PC-3 (cell line): ENCODE measurements around the gene ALCAM. TPM values are rescaled to one million over a fixed set of nuclear protein-coding genes. Genes with fewer than 3 reads are reported as not detected.

Experiments
- ATAC-seq: fragments of 200-7000 bp; cut with Tn5 transposase; 2 replicates; pipeline ENCODE4 v1.9.1; 2020; ENCODE audit warnings: mild to moderate bottlenecking, moderate library complexity
- BruUV-seq: library from RNA; stranded (reverse); fragments of 400-500 nt; replicated peaks from 2 replicates; lab custom pipeline; 2021; lab: Mats Ljungman, UMichigan
- CTCF ChIA-PET: fragments of 300-600 bp; sonication (Branson Sonifier 250); formaldehyde crosslinking; loops from one replicate; lab custom pipeline; 2022; ENCODE audit warnings: antibody characterized with exemption; lab: Charles Lee
- POLR2A ChIA-PET: fragments of 300-600 bp; sonication (Branson Sonifier 250); formaldehyde crosslinking; loops from one replicate; lab custom pipeline; 2022; ENCODE audit warnings: antibody characterized with exemption; ENCODE audit not compliant: unreplicated experiment; lab: Charles Lee
- DNase-seq: peaks from one replicate; pipeline ENCODE4 v3.0.0-alpha.2; 2015
- H2AFZ ChIP-seq: fragments of 300-600 bp; sonication (generic); 2 replicates; pipeline ENCODE4 v1.6.0; 2016; ENCODE audit warnings: antibody characterized with exemption, low read length
- H3F3A ChIP-seq: fragments of 300-600 bp; sonication (generic); one replicate; pipeline ENCODE4 v1.6.0; 2017; ENCODE audit warnings: antibody characterized with exemption, low read length, control low read depth, mild to moderate bottlenecking; ENCODE audit not compliant: unreplicated experiment
- H3K27ac ChIP-seq: fragments of 300-600 bp; sonication (generic); 2 replicates; pipeline ENCODE4 v1.5.1; 2016; ENCODE audit warnings: mild to moderate bottlenecking, low read length
- H3K27me3 ChIP-seq: fragments of 300-600 bp; sonication (generic); 2 replicates; pipeline ENCODE4 v1.6.1; 2016; ENCODE audit warnings: low read length, mixed read lengths
- H3K36me3 ChIP-seq: fragments of 300-600 bp; sonication (generic); 2 replicates; pipeline ENCODE4 v1.6.1; 2016; ENCODE audit warnings: low read depth, mixed run types, low read length, mixed read lengths
- H3K4me1 ChIP-seq: fragments of 300-600 bp; sonication (generic); 2 replicates; pipeline ENCODE4 v1.5.1; 2016; ENCODE audit warnings: low read length; ENCODE audit not compliant: insufficient read depth
- H3K4me2 ChIP-seq: fragments of 300-600 bp; sonication (generic); 2 replicates; pipeline ENCODE4 v1.6.0; 2016; ENCODE audit warnings: low read length
- H3K4me3 ChIP-seq: fragments of 300-600 bp; sonication (generic); 2 replicates; pipeline ENCODE4 v1.5.1; 2016; ENCODE audit warnings: mild to moderate bottlenecking, low read length, mixed read lengths
- H3K79me2 ChIP-seq: fragments of 300-600 bp; sonication (generic); 2 replicates; pipeline ENCODE4 v1.6.1; 2017; ENCODE audit warnings: low read length, mixed read lengths
- H3K9ac ChIP-seq: fragments of 300-600 bp; sonication (generic); 2 replicates; pipeline ENCODE4 v1.6.0; 2016; ENCODE audit warnings: mild to moderate bottlenecking, low read length
- H3K9me2 ChIP-seq: fragments of 300-600 bp; sonication (generic); replicated peaks from 2 replicates; pipeline ENCODE4 v1.6.1; 2016; ENCODE audit warnings: mixed run types, low read length, mixed read lengths
- H3K9me3 ChIP-seq: fragments of 300-600 bp; sonication (generic); 2 replicates; pipeline ENCODE4 v1.6.1; 2016; ENCODE audit warnings: low read length, mixed read lengths
- H4K20me1 ChIP-seq: fragments of 300-600 bp; sonication (generic); 2 replicates; pipeline ENCODE4 v1.6.1; 2016; ENCODE audit warnings: low read length, mixed read lengths
- EZH2 ChIP-seq: fragments of 300-600 bp; sonication (generic); IDR thresholded peaks from one replicate; pipeline ENCODE4 v1.6.1; 2017; ENCODE audit warnings: antibody characterized with exemption, mild to moderate bottlenecking, low read length; ENCODE audit not compliant: unreplicated experiment
- EZH2phosphoT487 ChIP-seq: fragments of 300-600 bp; sonication (generic); IDR thresholded peaks from 2 replicates; pipeline ENCODE4 v1.6.1; 2018; ENCODE audit warnings: mild to moderate bottlenecking, antibody characterized with exemption, low read length, borderline replicate concordance
- intact Hi-C: fragments of 100-400 bp; cut with micrococcal nuclease; formaldehyde crosslinking; loops from 2 replicates; pipeline ENCODE4 v1.9.0; 2023
- total RNA-seq: library from RNA; depleted of rRNA; stranded (reverse); fragments of >200 nt; gene quantifications from 2 replicates; pipeline ENCODE4 v1.2.3, GENCODE V29; 2014
- TF ChIP-seq, protein P1 (sequence below): fragments of 300-600 bp; sonication (generic); conservative IDR thresholded peaks from 2 replicates; pipeline ENCODE4 v1.5.1; 2017; ENCODE audit warnings: antibody characterized with exemption, low read depth, mild to moderate bottlenecking, low read length

ALCAM gene
- total RNA-seq, 1 experiment from 2014 or later: 169 TPM

DNA sequence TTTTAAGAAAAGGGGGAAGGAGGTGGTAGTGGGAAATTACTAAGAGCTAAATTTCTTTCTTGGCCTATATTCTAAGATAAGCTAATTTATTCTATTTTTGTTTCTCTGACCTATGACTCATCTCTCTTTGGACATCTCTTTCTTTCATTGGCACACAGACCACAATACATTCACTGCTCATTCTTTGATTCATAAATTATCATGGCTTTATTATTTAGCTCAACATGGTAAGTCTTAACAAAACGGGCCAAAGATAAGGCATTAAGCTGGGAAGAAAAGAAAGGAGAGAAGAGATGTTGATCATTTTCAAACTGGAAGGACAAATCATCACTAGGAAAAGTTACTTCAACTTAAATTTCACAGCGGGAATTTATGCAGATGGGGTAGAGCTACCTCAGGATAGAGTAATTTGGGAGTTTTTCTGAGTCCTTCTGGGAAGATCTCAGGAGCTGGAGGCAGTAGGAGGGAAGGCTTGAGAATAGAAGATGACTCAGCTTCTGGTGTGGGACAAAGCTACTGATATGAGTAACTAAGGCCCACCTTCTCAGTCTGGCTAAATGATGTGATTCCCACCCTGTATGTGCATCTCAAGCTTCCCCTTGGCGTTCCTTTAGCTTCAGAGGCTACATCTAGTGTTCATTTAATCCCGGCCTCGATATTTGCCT, 7.5 kb upstream of the ALCAM start:
- ATAC-seq (peak; percentile 2; the same call in 1 of the 2 replicates), DNase-seq (peak; percentile 67)
- H3K4me2 ChIP-seq: peak overlapping the region; percentile 34; the same call in 1 of the 2 replicates
- ChIA-PET CTCF (no interaction called here), POLR2A (interaction anchor here (0.6 kb wide), 2 partner anchors 251 to 599 kb away, joined by 3 read pairs; no protein-coding TSS in a partner anchor)
- TF ChIP-seq EZH2phosphoT487 (no peak), EZH2 (no peak)
- TF ChIP-seq, protein P1, sequence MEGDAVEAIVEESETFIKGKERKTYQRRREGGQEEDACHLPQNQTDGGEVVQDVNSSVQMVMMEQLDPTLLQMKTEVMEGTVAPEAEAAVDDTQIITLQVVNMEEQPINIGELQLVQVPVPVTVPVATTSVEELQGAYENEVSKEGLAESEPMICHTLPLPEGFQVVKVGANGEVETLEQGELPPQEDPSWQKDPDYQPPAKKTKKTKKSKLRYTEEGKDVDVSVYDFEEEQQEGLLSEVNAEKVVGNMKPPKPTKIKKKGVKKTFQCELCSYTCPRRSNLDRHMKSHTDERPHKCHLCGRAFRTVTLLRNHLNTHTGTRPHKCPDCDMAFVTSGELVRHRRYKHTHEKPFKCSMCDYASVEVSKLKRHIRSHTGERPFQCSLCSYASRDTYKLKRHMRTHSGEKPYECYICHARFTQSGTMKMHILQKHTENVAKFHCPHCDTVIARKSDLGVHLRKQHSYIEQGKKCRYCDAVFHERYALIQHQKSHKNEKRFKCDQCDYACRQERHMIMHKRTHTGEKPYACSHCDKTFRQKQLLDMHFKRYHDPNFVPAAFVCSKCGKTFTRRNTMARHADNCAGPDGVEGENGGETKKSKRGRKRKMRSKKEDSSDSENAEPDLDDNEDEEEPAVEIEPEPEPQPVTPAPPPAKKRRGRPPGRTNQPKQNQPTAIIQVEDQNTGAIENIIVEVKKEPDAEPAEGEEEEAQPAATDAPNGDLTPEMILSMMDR: no peak
- H3K4me3 ChIP-seq: no peak overlapping the region
- no peaks in the 10 kb centered on the region for H3K9me3 ChIP-seq
- H3K4me1 ChIP-seq: peaks cover 79% of the 10 kb centered on the region
- H3K9me2 ChIP-seq: no peaks in the 10 kb centered on the region
- H2AFZ ChIP-seq: no peak overlapping the region
- peak overlapping the region; percentile 74 for H3K27ac ChIP-seq
- H3K79me2 ChIP-seq: no peaks in the 10 kb centered on the region; the same call in 1 of the 2 replicates
- no peaks in the 10 kb centered on the region for H3K36me3 ChIP-seq
- intact Hi-C loops: no loop called here
- H3K9ac ChIP-seq: peak overlapping the region; percentile 17; the same call in 1 of the 2 replicates
- peaks cover 4% of the 10 kb centered on the region for H3F3A ChIP-seq
- H3K27me3 ChIP-seq: no peaks in the 10 kb centered on the region
- BruUV-seq: no TSS peak
- H4K20me1 ChIP-seq: no peaks in the 10 kb centered on the region

DNA sequence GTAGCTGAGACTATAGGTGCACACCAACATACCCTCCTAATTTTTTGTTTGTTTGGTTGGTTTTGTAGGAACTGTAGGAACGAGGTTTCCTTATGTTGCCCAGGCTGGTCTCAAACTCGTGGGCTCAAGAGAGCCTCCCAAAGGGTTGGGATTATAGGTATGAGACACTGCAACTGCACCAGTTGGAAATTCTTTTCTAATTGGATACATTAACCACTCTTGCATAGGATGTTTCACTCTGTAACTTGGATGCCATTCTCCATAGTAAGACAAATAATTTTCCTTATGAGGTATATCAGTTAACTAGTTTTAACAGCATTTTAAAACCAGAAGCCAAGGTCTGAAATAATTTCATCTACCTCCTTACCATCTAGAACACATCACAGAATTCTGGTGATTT, 6.7 kb upstream of the ALCAM start:
- BruUV-seq: no TSS peak
- Histone ChIP-seq H3K4me3 (no peak overlapping the region), H2AFZ (no peak overlapping the region), H3K79me2 (peaks cover 5% of the 10 kb centered on the region), H3K36me3 (no peaks in the 10 kb centered on the region), H3K27me3 (no peaks in the 10 kb centered on the region), H3K9ac (peak overlapping the region; percentile 17; the same call in 1 of the 2 replicates), H3K27ac (peak overlapping the region; percentile 74), H3K4me1 (peaks cover 79% of the 10 kb centered on the region), H3K9me2 (no peaks in the 10 kb centered on the region), H3K9me3 (no peaks in the 10 kb centered on the region), H3K4me2 (peak overlapping the region; percentile 34), H3F3A (peaks cover 4% of the 10 kb centered on the region), H4K20me1 (no peaks in the 10 kb centered on the region)
- peak; percentile 25 for DNase-seq
- POLR2A ChIA-PET: interaction anchor here (0.7 kb wide), 1 partner anchor 922 kb away, joined by 3 read pairs; no protein-coding TSS in a partner anchor
- ATAC-seq: peak; percentile 25
- TF ChIP-seq EZH2phosphoT487 (no peak), EZH2 (no peak)
- TF ChIP-seq, protein P1: no peak
- intact Hi-C loops: loop anchor here (1.0 to 10.0 kb wide), 3 partner anchors 175 to 605 kb away; no protein-coding TSS in a partner anchor
- CTCF ChIA-PET: no interaction called here
